ENCODE results near the gene LRP5.
"Not testable (repeated sequence)": the region's sequence is repeated elsewhere in the genome, so short reads cannot be mapped to it uniquely, and the experiment has no call there.

The LRP5 gene

DNA sequence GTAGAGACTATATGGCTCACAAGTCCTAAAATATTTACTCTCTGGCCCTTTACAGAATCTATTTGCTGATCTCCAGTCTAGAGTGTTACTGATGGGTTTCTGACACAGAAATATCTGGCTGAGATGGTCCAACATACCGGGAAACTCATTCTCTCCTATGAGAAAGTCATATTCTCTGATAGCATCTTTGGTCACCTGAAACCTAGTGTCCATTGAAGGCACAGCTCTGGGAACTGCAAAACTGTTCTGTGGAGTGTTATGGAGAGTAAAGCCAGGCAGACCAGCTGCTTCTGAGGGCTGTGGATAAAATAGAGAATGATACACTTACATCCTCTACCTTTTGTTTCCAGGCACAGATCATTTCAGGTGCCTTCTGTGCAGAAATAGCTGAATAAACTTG, 38.1 kb upstream of the LRP5 start:
- no peak overlapping the region for H3K4me3 ChIP-seq (ENCODE audit: low read depth, low read length)
- TF ChIP-seq, protein P1, sequence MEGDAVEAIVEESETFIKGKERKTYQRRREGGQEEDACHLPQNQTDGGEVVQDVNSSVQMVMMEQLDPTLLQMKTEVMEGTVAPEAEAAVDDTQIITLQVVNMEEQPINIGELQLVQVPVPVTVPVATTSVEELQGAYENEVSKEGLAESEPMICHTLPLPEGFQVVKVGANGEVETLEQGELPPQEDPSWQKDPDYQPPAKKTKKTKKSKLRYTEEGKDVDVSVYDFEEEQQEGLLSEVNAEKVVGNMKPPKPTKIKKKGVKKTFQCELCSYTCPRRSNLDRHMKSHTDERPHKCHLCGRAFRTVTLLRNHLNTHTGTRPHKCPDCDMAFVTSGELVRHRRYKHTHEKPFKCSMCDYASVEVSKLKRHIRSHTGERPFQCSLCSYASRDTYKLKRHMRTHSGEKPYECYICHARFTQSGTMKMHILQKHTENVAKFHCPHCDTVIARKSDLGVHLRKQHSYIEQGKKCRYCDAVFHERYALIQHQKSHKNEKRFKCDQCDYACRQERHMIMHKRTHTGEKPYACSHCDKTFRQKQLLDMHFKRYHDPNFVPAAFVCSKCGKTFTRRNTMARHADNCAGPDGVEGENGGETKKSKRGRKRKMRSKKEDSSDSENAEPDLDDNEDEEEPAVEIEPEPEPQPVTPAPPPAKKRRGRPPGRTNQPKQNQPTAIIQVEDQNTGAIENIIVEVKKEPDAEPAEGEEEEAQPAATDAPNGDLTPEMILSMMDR (IDR thresholded peaks at IDR 0.05; ENCODE audit: low read depth, low read length) = no peak

GRCh38 chr11:68275721-68276507, 36.5 kb upstream of the LRP5 start:
- TF ChIP-seq, protein P1 (IDR thresholded peaks at IDR 0.05; ENCODE audit: low read depth, low read length) = no peak
- H3K4me3 ChIP-seq (ENCODE audit: low read depth, low read length) = no peak overlapping the region

- TF ChIP-seq, protein P1 (IDR thresholded peaks at IDR 0.05; ENCODE audit: low read depth, low read length) = no peak
- no peak overlapping the region for H3K4me3 ChIP-seq (ENCODE audit: low read depth, low read length)
These were observed 35.5 kb upstream of the LRP5 start for GRCh38 chr11:68276861-68277260.

DNA sequence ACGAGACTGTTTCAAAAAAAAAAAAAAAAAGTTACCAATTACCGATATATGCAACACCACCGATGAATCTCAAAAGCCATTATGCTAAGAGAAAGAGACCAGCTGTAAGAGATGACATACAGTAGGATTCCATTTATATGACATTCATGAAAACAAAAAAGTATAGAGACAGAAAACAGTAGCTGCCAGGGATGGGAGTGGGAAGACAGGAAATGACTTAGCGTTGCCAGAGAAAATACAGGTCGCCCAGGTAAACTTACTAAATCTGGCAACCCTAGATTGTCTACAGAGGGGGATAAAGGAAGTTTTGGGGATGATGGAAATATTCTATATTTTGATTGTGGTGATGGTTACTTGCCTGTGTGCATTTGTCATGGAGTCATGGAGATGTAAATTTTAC, 32.7 kb upstream of the LRP5 start:
- TF ChIP-seq, protein P1 (IDR thresholded peaks at IDR 0.05; ENCODE audit: low read depth, low read length) = no peak
- no peak overlapping the region for H3K4me3 ChIP-seq (ENCODE audit: low read depth, low read length)

- TF ChIP-seq, protein P1 (IDR thresholded peaks at IDR 0.05; ENCODE audit: low read depth, low read length) = no peak
- no peak overlapping the region for H3K4me3 ChIP-seq (ENCODE audit: low read depth, low read length)
These were observed 30.1 kb upstream of the LRP5 start for GRCh38 chr11:68282141-68282860.

- TF ChIP-seq, protein P1 (IDR thresholded peaks at IDR 0.05; ENCODE audit: low read depth, low read length) = no peak
- no peak overlapping the region for H3K4me3 ChIP-seq (ENCODE audit: low read depth, low read length)
These were observed 29.5 kb upstream of the LRP5 start for GRCh38 chr11:68282861-68283230.

- H3K4me3 ChIP-seq (ENCODE audit: low read depth, low read length) = not testable (repeated sequence)
These were observed 27.8 kb upstream of the LRP5 start for GRCh38 chr11:68284588-68284987.

Measured in WI38 (cell line).